Adrenal gland (tissue), 5 donors: ENCODE measurements around the gene CDH12.

Experiments
- CTCF ChIP-seq, 6 experiments: fragments of 450-650 bp in 4 of 6; fragments of 200-600 bp in 2 of 6; sonication (generic) in 1 of 6; IDR thresholded peaks; 1 replicate in 5 of 6; 2 replicates in 1 of 6; pipeline versions ENCODE4 v1.5.1 to v1.8.0; 2016 to 2021; ENCODE audit warnings: antibody characterized with exemption in 6 of 6, mild to moderate bottlenecking in 2 of 6, moderate library complexity in 1 of 6
- POLR2A ChIP-seq, 2 donors: fragments of 450-650 bp; IDR thresholded peaks; one replicate each; pipeline ENCODE4 v1.6.1; 2017; ENCODE audit warnings: antibody characterized with exemption in 2 of 2, mild to moderate bottlenecking in 2 of 2, moderate library complexity in 1 of 2
- donor health status: DM: no; HTN: no; CAD: no.

DNA sequence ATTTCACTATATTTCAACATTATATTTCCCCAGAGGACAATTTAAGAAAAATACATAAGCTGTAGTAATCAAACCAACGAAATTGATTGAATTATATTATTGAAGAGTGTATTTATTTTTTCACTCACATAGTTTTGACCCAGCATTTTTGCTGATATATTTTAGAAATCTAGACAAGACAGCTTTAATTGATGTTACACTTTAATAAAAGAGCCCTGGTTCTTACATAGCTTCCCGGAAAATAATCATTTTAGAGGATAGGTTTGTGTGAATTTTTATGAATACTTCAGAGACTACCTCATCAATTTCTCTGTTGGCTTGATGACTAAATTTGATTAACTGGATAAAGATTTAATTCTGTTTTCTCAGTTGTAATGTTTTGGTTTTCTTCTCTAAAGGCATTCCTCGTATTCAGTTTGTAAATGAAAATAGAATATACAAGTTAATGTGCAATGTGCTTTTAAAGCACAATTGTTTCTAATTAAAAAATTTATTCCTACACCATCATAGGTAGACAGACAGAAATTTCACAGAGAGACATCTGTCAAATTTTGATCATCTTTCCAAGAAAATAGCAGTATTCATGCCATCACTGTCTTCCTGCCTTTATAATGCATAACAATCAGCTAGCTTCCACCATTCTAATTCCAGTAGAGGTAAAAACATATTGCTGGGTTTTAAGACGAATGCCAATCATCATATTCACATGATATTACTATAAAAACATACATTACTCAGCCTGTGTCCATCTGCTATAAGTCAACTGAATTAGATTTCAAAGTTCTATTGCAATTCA is 441.4 kb downstream of the CDH12 start:
- TF ChIP-seq CTCF (IDR thresholded peaks at IDR 0.05) (no peak), POLR2A (IDR thresholded peaks at IDR 0.05) (no peak)
